Nephron progenitor cell (in vitro differentiated cells): ENCODE results near the gene MAPKAP1.

Experiments
- DNase-seq: peaks from one replicate; pipeline ENCODE4 v3.0.0; 2021
- H3K27ac Mint-ChIP-seq: 2 replicates; pipeline ENCODE4 v1.8.0; 2021; ENCODE audit warnings: mild to moderate bottlenecking, moderate library complexity, mixed read lengths
- H3K27me3 Mint-ChIP-seq: 2 replicates; pipeline ENCODE4 v1.8.0; 2021; ENCODE audit warnings: mild to moderate bottlenecking, low read depth, mixed read lengths; ENCODE audit not compliant: poor library complexity
- H3K36me3 Mint-ChIP-seq: 2 replicates; pipeline ENCODE4 v1.8.0; 2021; ENCODE audit warnings: low read depth, mixed read lengths
- H3K4me1 Mint-ChIP-seq: 2 replicates; pipeline ENCODE4 v1.8.0; 2021; ENCODE audit warnings: mixed read lengths
- H3K4me3 Mint-ChIP-seq: 2 replicates; pipeline ENCODE4 v1.8.0; 2021; ENCODE audit warnings: mild to moderate bottlenecking, moderate library complexity, mixed read lengths
- H3K9me3 Mint-ChIP-seq: 2 replicates; pipeline ENCODE4 v1.8.0; 2021; ENCODE audit warnings: mild to moderate bottlenecking, moderate library complexity, mixed read lengths
- CTCF ChIP-seq: fragments of 200-600 bp; sonication (generic); IDR thresholded peaks from 2 replicates; pipeline ENCODE4 v1.5.0; 2021; ENCODE audit warnings: antibody characterized with exemption

Gene MAPKAP1

GRCh38 chr9:125484350-125485282 lies 222.4 kb downstream of the MAPKAP1 start:
- no peak overlapping the region for H3K4me3 Mint-ChIP-seq
- H3K9me3 Mint-ChIP-seq: no peaks in the 10 kb centered on the region
- TF ChIP-seq CTCF: no peak
- H3K4me1 Mint-ChIP-seq: peaks cover 6% of the 10 kb centered on the region
- H3K27ac Mint-ChIP-seq: no peak overlapping the region
- H3K36me3 Mint-ChIP-seq: peaks cover 14% of the 10 kb centered on the region
- no peak for DNase-seq
- H3K27me3 Mint-ChIP-seq: peaks cover 4% of the 10 kb centered on the region

GRCh38 chr9:125483697-125484096 lies 223.3 kb downstream of the MAPKAP1 start:
- DNase-seq: no peak
- TF ChIP-seq CTCF: no peak
- Mint-ChIP-seq H3K4me3 (no peak overlapping the region), H3K9me3 (no peaks in the 10 kb centered on the region), H3K27ac (no peak overlapping the region), H3K27me3 (peaks cover 4% of the 10 kb centered on the region), H3K36me3 (peaks cover 16% of the 10 kb centered on the region), H3K4me1 (peaks cover 6% of the 10 kb centered on the region)

- no peak for DNase-seq
- no peak overlapping the region for H3K4me3 Mint-ChIP-seq
- H3K4me1 Mint-ChIP-seq: peaks cover 6% of the 10 kb centered on the region
- H3K27me3 Mint-ChIP-seq: no peaks in the 10 kb centered on the region
- no peak overlapping the region for H3K27ac Mint-ChIP-seq
- no peak for TF ChIP-seq CTCF
- H3K36me3 Mint-ChIP-seq: peaks cover 38% of the 10 kb centered on the region
- H3K9me3 Mint-ChIP-seq: no peaks in the 10 kb centered on the region
Observed at GRCh38 chr9:125479846-125480615, 227.0 kb downstream of the MAPKAP1 start.

GRCh38 chr9:125477089-125477544 lies 229.9 kb downstream of the MAPKAP1 start:
- no peak for DNase-seq
- Mint-ChIP-seq H3K9me3 (no peaks in the 10 kb centered on the region), H3K4me1 (peaks cover 6% of the 10 kb centered on the region)

GRCh38 chr9:125476645-125477044 lies 230.4 kb downstream of the MAPKAP1 start:
- Mint-ChIP-seq H3K4me1 (peaks cover 6% of the 10 kb centered on the region), H3K27me3 (peaks cover 4% of the 10 kb centered on the region), H3K9me3 (no peaks in the 10 kb centered on the region), H3K4me3 (no peak overlapping the region), H3K36me3 (peaks cover 34% of the 10 kb centered on the region), H3K27ac (no peak overlapping the region)
- no peak for DNase-seq
- TF ChIP-seq CTCF: no peak

More at GRCh38 chr9:125477089-125477544, 229.9 kb downstream of the MAPKAP1 start:
- Mint-ChIP-seq H3K36me3 (peaks cover 36% of the 10 kb centered on the region), H3K27ac (no peak overlapping the region), H3K27me3 (peaks cover 4% of the 10 kb centered on the region), H3K4me3 (no peak overlapping the region)
- no peak for TF ChIP-seq CTCF
